Epithelial cell of esophagus (primary cell): Measurements from ENCODE around the gene PPP2R2D.

ENCODE experiments used
- DNase-seq: peaks from one replicate; pipeline ENCODE4 v3.0.0; 2010; ENCODE audit warnings: low read depth
- H3K4me3 ChIP-seq: 2 replicates; pipeline ENCODE4 v1.5.1; 2011; ENCODE audit warnings: mild to moderate bottlenecking, low read length, control low read depth
- CTCF ChIP-seq: IDR thresholded peaks from 2 replicates; pipeline ENCODE4 v1.5.1; 2011; ENCODE audit warnings: low read depth, mild to moderate bottlenecking, low read length, control low read depth, inconsistent platforms; ENCODE audit not compliant: insufficient read depth; ENCODE audit errors: missing control alignments

Gene PPP2R2D

DNA sequence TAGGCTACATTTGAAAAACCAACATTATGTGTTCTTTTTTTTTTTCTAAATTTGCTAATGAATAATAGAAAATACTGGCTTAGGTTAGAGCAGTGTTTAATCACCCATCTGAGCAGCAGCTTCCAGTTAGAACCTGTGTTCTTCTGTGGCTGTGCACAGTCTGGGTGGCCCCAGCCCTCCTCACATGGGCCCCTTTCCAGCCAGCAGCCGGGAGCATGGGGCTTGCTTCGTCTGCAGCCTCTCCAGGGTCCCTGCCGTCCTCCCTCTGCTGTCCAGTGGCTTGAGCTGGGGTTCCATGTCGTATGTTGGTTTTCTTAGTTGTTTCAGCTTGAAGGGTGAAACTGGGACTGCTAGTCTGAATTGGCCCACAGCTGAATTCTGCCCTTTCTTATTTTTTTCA, 43.6 kb downstream of the PPP2R2D start:
- TF ChIP-seq CTCF, result no peak
- no peak overlapping the region for H3K4me3 ChIP-seq
- DNase-seq, result no peak

- no peak for TF ChIP-seq CTCF
- H3K4me3 ChIP-seq, result no peak overlapping the region
- DNase-seq, result no peak
Observed at GRCh38 chr10:131944976-131945695, 44.3 kb downstream of the PPP2R2D start.

DNA sequence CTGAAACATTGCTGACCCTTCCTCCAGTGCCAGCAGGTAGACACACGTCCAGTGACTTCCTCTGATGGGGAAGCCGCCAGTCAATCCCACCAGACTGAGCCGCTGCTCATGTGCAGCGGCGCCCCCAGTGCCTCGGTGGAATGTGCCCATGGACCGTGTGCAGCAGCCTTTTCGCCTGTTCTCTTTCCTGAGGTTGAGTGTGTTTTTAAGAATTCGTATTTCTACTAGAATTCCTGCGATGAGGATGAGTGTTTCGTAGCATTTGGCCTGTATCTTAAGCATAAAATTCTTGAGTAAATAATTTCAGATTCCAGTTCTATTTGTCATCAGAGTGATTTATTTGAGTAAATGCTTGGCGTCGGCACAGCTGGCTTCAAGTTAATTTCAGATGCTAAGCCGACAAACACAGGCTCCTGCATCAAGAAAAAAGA, 45.5 kb downstream of the PPP2R2D start:
- TF ChIP-seq CTCF, result no peak
- DNase-seq, result peak; percentile 73
- H3K4me3 ChIP-seq, result no peak overlapping the region

DNA sequence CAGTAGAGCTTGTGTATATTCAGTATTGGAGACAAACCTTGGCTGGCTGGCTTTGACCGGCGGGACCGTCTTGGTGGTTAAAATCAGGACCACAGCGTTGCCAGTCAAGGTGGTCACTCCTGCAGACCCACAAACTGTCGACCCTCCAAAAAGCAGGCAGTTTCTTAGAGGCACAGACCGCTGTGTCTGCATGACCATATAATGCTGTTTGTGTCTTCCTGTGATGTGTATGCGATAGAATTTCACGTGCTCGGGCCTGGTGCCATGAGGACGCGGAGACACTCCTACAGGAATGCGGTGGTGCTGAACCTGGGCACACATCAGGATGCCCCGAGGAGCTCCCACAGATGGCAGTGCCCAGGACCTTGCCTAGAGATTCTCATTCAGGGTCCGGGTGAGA, 46.1 kb downstream of the PPP2R2D start:
- no peak overlapping the region for H3K4me3 ChIP-seq
- no peak for TF ChIP-seq CTCF
- peak; percentile 23 for DNase-seq

DNA sequence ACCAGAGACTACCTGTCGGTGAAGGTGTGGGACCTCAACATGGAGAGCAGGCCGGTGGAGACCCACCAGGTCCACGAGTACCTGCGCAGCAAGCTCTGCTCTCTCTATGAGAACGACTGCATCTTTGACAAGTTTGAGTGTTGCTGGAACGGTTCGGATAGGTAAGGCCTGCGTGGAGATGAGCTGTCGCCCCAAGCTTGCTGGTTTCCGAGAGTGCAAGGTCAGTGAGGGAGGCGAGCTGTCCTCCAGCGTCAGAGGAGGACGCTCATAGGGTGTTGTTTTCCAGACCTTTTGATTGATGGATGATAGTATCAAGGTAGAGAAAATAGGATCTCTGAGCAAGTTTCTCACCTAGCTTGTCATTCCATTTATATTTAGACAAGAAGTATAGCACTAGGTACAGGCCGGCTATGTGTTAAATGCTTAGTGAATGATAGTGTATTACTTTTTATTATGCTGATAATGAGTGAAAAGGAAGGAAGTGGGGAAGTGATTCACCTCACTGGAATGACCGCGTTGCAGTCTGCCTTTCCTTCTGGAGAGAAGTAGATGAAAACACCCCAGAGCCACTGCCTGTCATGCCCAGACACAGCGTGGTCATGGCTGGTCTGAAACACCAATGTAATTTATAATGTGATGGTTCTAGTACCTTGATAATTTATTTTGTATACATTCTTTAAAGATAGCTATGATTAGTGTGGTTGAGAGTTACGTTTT, 47.0 kb downstream of the PPP2R2D start:
- peak; percentile 88 for DNase-seq
- no peak for TF ChIP-seq CTCF
- H3K4me3 ChIP-seq, result no peak overlapping the region

DNA sequence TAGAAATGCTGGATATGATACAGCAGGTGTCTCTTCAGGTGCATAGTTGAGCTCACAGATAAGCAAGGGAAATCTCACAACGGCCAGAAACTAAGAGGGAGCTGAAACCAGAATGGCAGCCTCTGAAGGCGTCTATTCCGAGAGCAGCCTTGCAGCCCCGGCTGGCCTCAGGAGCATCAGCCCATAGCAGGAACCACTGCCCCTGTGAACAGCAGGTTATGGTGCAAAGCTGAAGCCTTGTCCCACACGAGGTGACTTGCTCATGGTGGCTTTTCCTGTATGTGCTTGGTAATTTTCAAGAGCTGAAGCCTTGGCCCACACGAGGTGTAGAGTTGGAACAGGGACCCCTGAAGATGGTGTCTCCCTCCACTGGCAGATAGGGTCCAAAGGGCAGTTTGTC, 47.7 kb downstream of the PPP2R2D start:
- DNase-seq, result no peak
- no peak overlapping the region for H3K4me3 ChIP-seq
- TF ChIP-seq CTCF, result no peak
